EH (cell line): ENCODE measurements around the gene HSP90AA1.
"Not testable (repeated sequence)": the region's sequence is repeated elsewhere in the genome, so short reads cannot be mapped to it uniquely, and the experiment has no call there.

Experiments
- DNase-seq: peaks from one replicate; pipeline ENCODE4 v3.0.0-alpha.2; 2015; ENCODE audit warnings: low read depth

The HSP90AA1 gene

GRCh38 chr14:102086972-102087761 is at the start of gene HSP90AA1:
Gene HSP90AA1 (minus strand): TSS chr14:102087044. CDS start chr14:102086378, 666 bp downstream.
- peak; percentile 92 for DNase-seq

GRCh38 chr14:102135456-102135855 is 48.6 kb upstream of the HSP90AA1 start:
- DNase-seq, result not testable (repeated sequence)

- DNase-seq, result not testable (repeated sequence)
Measured at GRCh38 chr14:102134719-102135118, 47.9 kb upstream of the HSP90AA1 start.

- DNase-seq, result not testable (repeated sequence)
Measured at GRCh38 chr14:102134021-102134420, 47.2 kb upstream of the HSP90AA1 start.

GRCh38 chr14:102131741-102132140 is 44.9 kb upstream of the HSP90AA1 start:
- no peak for DNase-seq

- DNase-seq, result no peak
Measured at GRCh38 chr14:102126807-102127455, 40.1 kb upstream of the HSP90AA1 start.

GRCh38 chr14:102125546-102125945 is 38.7 kb upstream of the HSP90AA1 start:
- DNase-seq, result no peak

GRCh38 chr14:102124419-102124818 is 37.6 kb upstream of the HSP90AA1 start:
- no peak for DNase-seq

- DNase-seq, result no peak
Measured at GRCh38 chr14:102121567-102121966, 34.7 kb upstream of the HSP90AA1 start.

GRCh38 chr14:102120888-102121287 is 34.0 kb upstream of the HSP90AA1 start:
- DNase-seq, result no peak

GRCh38 chr14:102117852-102118251 is 31.0 kb upstream of the HSP90AA1 start:
- DNase-seq, result no peak

- DNase-seq, result no peak
Measured at GRCh38 chr14:102116361-102117180, 29.7 kb upstream of the HSP90AA1 start.

GRCh38 chr14:102111101-102111500 is 24.3 kb upstream of the HSP90AA1 start:
- no peak for DNase-seq

GRCh38 chr14:102109332-102109731 is 22.5 kb upstream of the HSP90AA1 start:
- not testable (repeated sequence) for DNase-seq

- DNase-seq, result no peak
Measured at GRCh38 chr14:102105369-102105768, 18.5 kb upstream of the HSP90AA1 start.

GRCh38 chr14:102103062-102103695 is 16.3 kb upstream of the HSP90AA1 start:
- no peak for DNase-seq

- DNase-seq, result no peak
Measured at GRCh38 chr14:102097441-102098135, 10.7 kb upstream of the HSP90AA1 start.

- peak; percentile 81 for DNase-seq
Measured at GRCh38 chr14:102096569-102097188, 9.8 kb upstream of the HSP90AA1 start.

- DNase-seq, result no peak
Measured at GRCh38 chr14:102095871-102096568, 9.2 kb upstream of the HSP90AA1 start.

- DNase-seq, result peak; percentile 38
Measured at GRCh38 chr14:102095231-102095870, 8.5 kb upstream of the HSP90AA1 start.
